GM19397 (cell line): ENCODE data around the gene USP6NL.
"Not testable (repeated sequence)": the region's sequence is repeated elsewhere in the genome, so short reads cannot be mapped to it uniquely, and the experiment has no call there.

Experiments
- ATAC-seq: cut with Tn5 transposase; IDR thresholded peaks from one replicate; pipeline ENCODE4 v1.9.1; 2021; ENCODE audit warnings: mild to moderate bottlenecking, moderate library complexity; ENCODE audit not compliant: unreplicated experiment

USP6NL gene

GRCh38 chr10:11448545-11449244, 162.8 kb downstream of the USP6NL start:
- peak; percentile 74 for ATAC-seq

- peak; percentile 47 for ATAC-seq
Measured at GRCh38 chr10:11448190-11448544, 163.3 kb downstream of the USP6NL start.

- no peak for ATAC-seq
Measured at GRCh38 chr10:11447586-11447985, 163.9 kb downstream of the USP6NL start.

DNA sequence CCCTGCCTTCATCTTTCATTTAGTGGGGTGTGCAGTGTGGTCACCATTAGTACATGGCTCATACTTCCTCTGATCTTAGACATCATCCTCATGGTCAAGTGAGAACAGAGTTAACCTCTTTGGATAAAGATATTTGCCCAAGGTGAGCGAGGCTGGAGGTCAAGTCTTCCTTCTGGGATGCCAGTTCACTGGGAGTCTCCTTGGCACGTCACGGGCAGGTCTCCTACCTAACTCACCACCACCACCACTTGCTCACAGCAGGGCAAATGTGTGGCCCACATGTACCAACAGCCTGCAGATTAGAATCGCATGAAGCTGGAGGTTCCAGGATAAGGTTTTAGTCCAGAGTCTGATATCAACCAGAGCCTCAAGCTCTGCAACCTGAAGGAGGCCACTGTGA, 164.6 kb downstream of the USP6NL start:
- ATAC-seq = no peak

DNA sequence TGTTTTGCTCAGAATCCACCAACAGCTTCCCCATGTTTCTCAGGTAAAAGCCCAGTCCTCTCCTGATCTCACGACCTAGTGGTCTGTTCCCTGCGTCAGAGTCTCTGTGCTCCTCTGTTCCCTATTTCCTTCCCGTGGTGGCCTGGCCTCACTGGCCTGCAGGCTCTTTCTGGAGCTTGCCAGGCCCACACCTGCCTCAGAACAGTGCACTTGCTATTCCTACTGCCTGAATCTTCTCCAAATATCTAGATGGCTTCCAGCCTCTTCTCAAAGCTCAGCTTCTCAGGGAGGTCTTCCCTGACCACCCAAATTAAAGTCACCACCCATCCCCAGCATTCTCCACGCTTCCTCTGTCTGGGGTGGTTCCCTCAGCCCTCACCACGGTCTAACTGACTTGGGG, 165.3 kb downstream of the USP6NL start:
- ATAC-seq = no peak

DNA sequence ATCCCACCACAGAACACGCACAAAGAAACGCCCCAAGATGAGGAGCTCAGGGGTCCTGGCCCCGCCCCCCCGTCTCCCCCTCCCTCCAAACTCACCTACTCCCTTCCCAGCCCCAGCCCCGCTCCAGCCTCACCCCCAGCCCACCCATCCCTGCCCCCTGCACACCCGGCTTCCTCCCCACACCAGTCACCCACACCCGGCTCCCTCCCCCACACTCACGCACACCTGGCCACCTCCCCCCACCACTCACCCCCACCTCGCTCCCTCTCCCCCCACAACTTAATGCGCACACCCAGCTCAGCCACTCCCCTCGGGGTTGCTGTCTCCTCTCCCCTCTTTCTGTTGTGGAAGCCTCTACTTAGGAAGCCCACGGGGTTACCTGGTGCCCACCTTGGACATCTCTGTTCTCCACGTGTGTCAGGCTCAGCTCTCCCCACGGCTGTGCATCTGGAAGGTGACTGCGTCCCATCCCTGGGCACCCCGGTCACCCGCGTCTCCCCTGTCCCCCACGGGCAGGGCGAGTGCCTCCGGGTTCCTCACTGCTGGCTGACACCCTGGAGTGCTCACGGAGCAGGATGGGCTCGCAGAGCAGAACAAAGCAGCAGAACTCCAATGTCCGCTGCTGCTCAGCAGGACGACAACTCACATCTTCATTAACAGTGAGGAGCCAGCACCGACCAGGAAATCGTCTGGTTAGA, 166.8 kb downstream of the USP6NL start:
- no peak for ATAC-seq

DNA sequence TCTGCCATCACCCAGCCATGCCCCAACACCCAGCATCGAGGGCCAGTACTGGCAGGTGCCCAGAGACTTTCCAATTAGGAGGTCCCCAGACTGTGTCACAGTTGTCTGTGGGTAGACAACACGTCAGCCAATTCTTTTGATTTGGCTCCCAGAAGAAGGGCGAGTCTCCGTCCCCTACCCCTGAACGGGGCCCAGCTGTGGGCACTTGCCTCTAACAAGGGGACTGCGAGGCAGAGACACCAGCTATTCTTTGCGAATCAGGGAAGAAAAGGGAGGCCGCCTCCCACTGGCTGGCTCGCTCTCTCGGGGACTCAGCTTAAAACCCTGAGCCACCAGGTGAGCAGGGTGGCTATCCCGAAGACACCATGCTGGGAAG, 167.3 kb downstream of the USP6NL start:
- no peak for ATAC-seq

DNA sequence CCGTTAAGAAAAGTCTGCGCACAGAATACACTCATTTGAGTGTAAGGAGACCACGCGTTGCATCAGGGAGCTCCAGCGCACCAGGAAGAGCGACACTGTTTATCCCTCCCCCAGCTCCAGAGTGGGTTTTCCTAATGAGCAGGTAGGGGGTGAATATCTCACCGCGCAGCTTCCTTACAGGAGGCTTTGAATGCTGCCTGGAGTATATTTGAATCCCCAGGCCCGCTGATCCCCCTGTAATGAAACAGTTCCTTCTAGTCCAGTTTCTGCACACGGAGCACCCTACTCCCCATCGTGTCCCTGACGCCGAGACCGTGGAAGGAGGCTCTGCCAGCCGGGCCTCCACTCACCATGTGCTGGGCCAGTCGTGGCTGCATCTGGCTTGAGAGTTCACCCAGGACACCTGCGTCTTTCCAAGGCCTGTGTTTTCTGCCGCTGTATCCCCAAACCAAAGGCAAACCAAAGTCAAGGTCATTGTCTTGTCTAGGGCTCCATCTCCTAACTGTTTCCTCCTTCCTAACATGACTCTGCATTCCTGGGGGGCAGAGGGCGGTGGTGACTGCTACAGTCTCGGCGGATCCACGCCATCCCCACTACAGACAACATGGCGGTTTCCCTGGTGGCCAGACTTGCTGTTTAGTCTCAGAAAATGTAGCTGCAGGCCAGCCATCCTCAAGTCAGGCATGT, 167.8 kb downstream of the USP6NL start:
- no peak for ATAC-seq

GRCh38 chr10:11442001-11442773, 169.3 kb downstream of the USP6NL start:
- no peak for ATAC-seq

DNA sequence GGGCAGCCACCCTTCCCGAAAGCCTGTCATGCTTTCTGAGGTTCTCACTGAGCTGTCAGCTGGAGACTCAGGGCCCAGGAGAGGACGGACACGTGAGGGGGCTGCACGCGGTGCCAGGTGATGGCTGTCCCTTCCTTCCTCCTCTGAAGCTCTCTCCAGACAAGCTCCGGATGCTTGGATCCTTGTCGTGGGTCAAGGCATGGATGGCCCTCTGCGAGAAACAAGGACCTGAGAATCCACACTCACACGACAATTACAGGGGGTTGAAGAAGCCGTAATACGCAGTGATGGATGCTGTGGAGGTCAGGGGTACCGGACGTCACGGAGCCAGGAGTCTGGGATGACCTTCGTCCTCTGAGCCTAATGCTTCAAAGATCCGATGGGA, 170.3 kb downstream of the USP6NL start:
- ATAC-seq = no peak

DNA sequence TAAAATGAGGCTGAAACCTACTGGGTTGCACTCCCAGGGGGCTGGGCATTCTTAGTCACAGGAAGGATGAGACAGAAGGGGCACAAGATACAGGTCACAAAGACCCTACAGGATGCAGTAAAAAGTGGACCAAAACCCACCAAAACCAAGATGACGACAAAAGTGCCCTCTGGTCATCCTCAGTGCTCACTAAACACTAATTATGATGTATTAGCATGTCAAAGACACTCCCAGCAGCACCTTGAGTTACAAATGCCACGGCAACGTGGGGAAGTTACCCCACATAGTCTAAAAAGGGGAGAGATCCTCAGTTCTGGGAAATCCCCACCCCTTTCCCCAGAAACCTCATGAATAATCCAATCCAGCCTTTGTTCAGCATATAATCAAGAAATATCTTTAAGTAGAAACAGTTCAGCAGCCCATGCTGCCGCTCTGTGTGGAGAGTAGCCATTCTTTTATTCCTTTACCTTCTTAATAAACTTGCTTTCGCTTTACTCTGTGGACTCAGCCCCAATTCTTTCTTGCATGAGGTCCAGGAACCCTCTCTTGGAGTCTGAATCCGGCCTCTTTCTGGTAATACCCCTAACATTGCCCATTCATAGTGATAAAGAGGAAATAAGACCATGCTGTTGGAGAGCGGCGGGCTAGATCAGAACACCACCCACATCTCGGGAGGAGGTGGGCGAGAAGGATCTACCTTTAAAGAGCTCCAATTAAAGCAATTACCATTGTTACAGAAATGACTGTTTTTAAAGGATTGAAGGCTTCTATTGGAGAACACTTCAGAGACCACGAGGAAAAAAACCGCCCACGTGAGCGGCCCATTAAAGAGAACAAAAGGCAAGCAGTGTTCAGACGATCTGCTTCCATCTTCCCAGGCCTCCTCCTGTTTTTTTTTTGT, 170.9 kb downstream of the USP6NL start:
- ATAC-seq = no peak

GRCh38 chr10:11439523-11440053, 171.9 kb downstream of the USP6NL start:
- ATAC-seq = no peak

- no peak for ATAC-seq
Measured at GRCh38 chr10:11437391-11438142, 173.9 kb downstream of the USP6NL start.

DNA sequence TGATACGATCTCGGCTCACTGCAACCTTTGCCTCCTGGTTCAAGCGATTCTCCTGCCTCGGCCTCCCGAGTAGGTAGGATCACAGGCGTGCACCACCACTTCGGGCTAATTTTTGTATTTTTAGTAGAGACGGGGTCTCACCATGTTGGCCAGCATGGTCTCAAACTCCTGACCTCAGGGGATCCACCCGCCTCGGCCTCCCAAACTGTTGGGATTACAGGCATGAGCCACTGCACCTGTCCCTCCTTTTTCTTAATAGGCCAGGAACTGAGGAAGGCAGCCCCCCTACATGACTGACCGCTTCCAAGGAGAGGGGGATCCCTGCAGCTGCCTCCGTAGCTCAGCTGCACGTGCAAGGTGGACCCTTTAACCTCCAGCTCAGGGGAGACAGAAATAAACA, 175.0 kb downstream of the USP6NL start:
- ATAC-seq = not testable (repeated sequence)

DNA sequence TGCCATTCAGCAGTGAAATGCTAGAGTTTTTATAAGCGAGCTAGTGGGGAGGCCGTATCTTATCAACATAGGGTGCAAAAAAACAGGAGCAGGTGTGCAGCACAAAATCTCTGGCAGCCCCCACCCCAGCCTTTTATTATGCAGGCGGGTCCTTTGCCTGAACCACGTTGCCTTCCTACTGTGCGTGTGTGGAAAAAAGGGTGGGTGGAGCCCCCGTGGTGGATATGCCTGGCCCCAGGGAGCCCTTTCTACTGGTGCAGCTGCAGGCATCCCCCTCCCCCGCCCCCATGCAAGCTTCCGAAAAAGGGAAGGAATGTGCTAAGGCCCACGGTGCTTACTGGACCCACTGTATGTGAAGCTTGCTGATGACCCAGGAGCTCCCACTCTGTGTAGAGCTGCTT, 175.9 kb downstream of the USP6NL start:
- no peak for ATAC-seq

DNA sequence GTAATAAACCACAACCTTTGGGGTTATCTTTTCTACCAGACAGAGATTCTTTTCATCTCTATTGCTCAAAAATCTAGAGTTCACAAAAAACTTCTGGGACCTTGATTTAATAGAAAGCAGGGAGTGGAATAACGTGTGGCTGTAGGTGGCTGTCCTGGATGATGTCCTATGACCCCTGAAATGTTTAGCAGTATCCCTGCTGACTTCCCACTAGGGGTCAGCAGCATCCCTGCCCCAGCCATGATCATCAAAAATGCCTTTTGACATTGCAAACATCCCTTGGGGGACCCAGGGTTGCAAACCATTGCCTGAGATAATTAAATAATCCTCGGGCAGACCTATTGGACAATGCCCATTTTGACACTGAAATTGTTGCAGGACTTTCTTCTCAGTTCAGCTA, 177.1 kb downstream of the USP6NL start:
- no peak for ATAC-seq

- no peak for ATAC-seq
Measured at GRCh38 chr10:11433657-11434056, 177.8 kb downstream of the USP6NL start.

GRCh38 chr10:11431216-11431555, 180.3 kb downstream of the USP6NL start:
- no peak for ATAC-seq

- no peak for ATAC-seq
Measured at GRCh38 chr10:11430421-11431215, 180.8 kb downstream of the USP6NL start.
